IMR-90 (cell line): ENCODE measurements around the gene PRKAG2. TPM values are rescaled to one million over a fixed set of nuclear protein-coding genes. Genes with fewer than 3 reads are reported as not detected.
A peak's percentile ranks its signal among the peaks of the same experiment; 100 is the strongest.

Source experiments
- ATAC-seq: fragments of 200-7000 bp; cut with Tn5 transposase; 2 replicates; pipeline ENCODE4 v1.9.1; 2020; ENCODE audit warnings: low read depth, mild to moderate bottlenecking, moderate library complexity
- BruUV-seq: library from RNA; stranded (reverse); fragments of 400-500 nt; replicated peaks from 2 replicates; lab custom pipeline; 2021; lab: Mats Ljungman, UMichigan
- CTCF ChIA-PET: fragments of 300-600 bp; formaldehyde crosslinking; extraction: SDS; loops from one replicate; lab custom pipeline; 2021; ENCODE audit warnings: antibody characterized with exemption; lab: Yijun Ruan, JAX
- POLR2A ChIA-PET: fragments of 300-600 bp; sonication (Branson Sonifier 250); formaldehyde crosslinking; loops from one replicate; lab custom pipeline; 2022; ENCODE audit warnings: antibody characterized with exemption; ENCODE audit not compliant: unreplicated experiment; lab: Charles Lee
- DNase-seq: peaks from one replicate; pipeline ENCODE4 v3.0.0; 2013
- H2AFZ ChIP-seq: replicated peaks from 2 replicates; pipeline ENCODE3; 2013; ENCODE audit warnings: low read length, mild to moderate bottlenecking; ENCODE audit not compliant: poor library complexity
- H2AK5ac ChIP-seq: 2 replicates; pipeline ENCODE4 v1.6.1; 2013; ENCODE audit warnings: low read depth, low read length, inconsistent platforms
- H2AK9ac ChIP-seq: replicated peaks from 2 replicates; pipeline ENCODE3; 2013; ENCODE audit warnings: mild to moderate bottlenecking, low read depth, low read length, moderate library complexity; ENCODE audit not compliant: poor library complexity
- H2BK120ac ChIP-seq: 2 replicates; pipeline ENCODE4 v1.6.1; 2013; ENCODE audit warnings: low read depth, low read length, inconsistent platforms
- H2BK15ac ChIP-seq: 3 replicates; pipeline ENCODE4 v1.6.1; 2013; ENCODE audit warnings: low read depth, low read length, inconsistent platforms
- H2BK20ac ChIP-seq: 2 replicates; pipeline ENCODE4 v1.6.1; 2013; ENCODE audit warnings: low read depth, mild to moderate bottlenecking, inconsistent platforms, low read length, moderate library complexity
- H2BK5ac ChIP-seq: 2 replicates; pipeline ENCODE4 v1.6.1; 2013; ENCODE audit warnings: mild to moderate bottlenecking, low read depth, low read length, inconsistent platforms; ENCODE audit not compliant: poor library complexity, severe bottlenecking
- H3K14ac ChIP-seq: replicated peaks from 2 replicates; pipeline ENCODE4 v1.6.1; 2013; ENCODE audit warnings: low read depth, low read length, inconsistent platforms
- H3K18ac ChIP-seq: 2 replicates; pipeline ENCODE4 v1.6.1; 2013; ENCODE audit warnings: low read depth, low read length, control low read depth
- H3K23ac ChIP-seq: 2 replicates; pipeline ENCODE4 v1.6.1; 2013; ENCODE audit warnings: low read depth, low read length, inconsistent platforms
- H3K27ac ChIP-seq: 2 replicates; pipeline ENCODE4 v1.5.1; 2013; ENCODE audit warnings: mild to moderate bottlenecking, control low read depth, low read length; ENCODE audit not compliant: insufficient read depth
- H3K27me3 ChIP-seq: 2 replicates; pipeline ENCODE4 v1.6.1; 2013; ENCODE audit warnings: low read length; ENCODE audit not compliant: control insufficient read depth, insufficient read depth
- H3K36me3 ChIP-seq: 2 replicates; pipeline ENCODE4 v1.6.1; 2013; ENCODE audit warnings: low read length, mixed read lengths; ENCODE audit not compliant: control insufficient read depth, insufficient read depth
- H3K4ac ChIP-seq: 2 replicates; pipeline ENCODE4 v1.6.1; 2013; ENCODE audit warnings: low read depth, low read length, inconsistent platforms
- H3K4me1 ChIP-seq: 2 replicates; pipeline ENCODE4 v1.6.1; 2013; ENCODE audit warnings: low read length, mixed read lengths; ENCODE audit not compliant: control insufficient read depth, insufficient read depth
- H3K4me2 ChIP-seq: 2 replicates; pipeline ENCODE4 v1.6.1; 2013; ENCODE audit warnings: low read depth, mild to moderate bottlenecking, control low read depth, low read length, moderate library complexity
- H3K4me3 ChIP-seq: 2 replicates; pipeline ENCODE4 v1.5.1; 2013; ENCODE audit warnings: low read depth, mild to moderate bottlenecking, control low read depth, low read length, moderate library complexity; ENCODE audit not compliant: insufficient read depth
- H3K56ac ChIP-seq: 2 replicates; pipeline ENCODE4 v1.6.1; 2013; ENCODE audit warnings: low read length, inconsistent platforms; ENCODE audit not compliant: insufficient read depth; ENCODE audit errors: extremely low read depth
- H3K79me1 ChIP-seq, 2 experiments: 2 replicates each; pipeline ENCODE4 v1.6.1; 2013; ENCODE audit warnings: low read length in 2 of 2, inconsistent platforms in 1 of 2, low read depth in 1 of 2
- H3K9ac ChIP-seq: 2 replicates; pipeline ENCODE4 v1.6.1; 2013; ENCODE audit warnings: low read depth, low read length, control low read depth
- H3K9me1 ChIP-seq: 2 replicates; pipeline ENCODE4 v1.6.1; 2013; ENCODE audit warnings: low read length, inconsistent platforms; ENCODE audit not compliant: insufficient read depth
- H3K9me3 ChIP-seq: 2 replicates; pipeline ENCODE4 v1.6.1; 2013; ENCODE audit warnings: low read length; ENCODE audit not compliant: control insufficient read depth, insufficient read depth
- H4K20me1 ChIP-seq: 2 replicates; pipeline ENCODE4 v1.6.1; 2013; ENCODE audit warnings: low read length, inconsistent platforms; ENCODE audit not compliant: insufficient read depth
- H4K5ac ChIP-seq: 2 replicates; pipeline ENCODE4 v1.6.1; 2013; ENCODE audit warnings: mild to moderate bottlenecking, low read depth, low read length, control low read depth
- H4K8ac ChIP-seq, 2 experiments: 2 replicates each; pipeline ENCODE4 v1.6.1; 2013; ENCODE audit warnings: low read depth in 2 of 2, low read length in 2 of 2, control low read depth in 1 of 2, inconsistent platforms in 1 of 2
- H4K91ac ChIP-seq: 2 replicates; pipeline ENCODE4 v1.6.1; 2013; ENCODE audit warnings: low read depth, low read length, inconsistent platforms; ENCODE audit not compliant: insufficient read depth
- CEBPB ChIP-seq: IDR thresholded peaks from 2 replicates; pipeline ENCODE4 v1.6.1; 2012; ENCODE audit warnings: low read depth, low read length, improper control_type of control experiment
- MAZ ChIP-seq: IDR thresholded peaks from 2 replicates; pipeline ENCODE4 v1.6.1; 2012; ENCODE audit warnings: low read depth, mild to moderate bottlenecking, low read length, improper control_type of control experiment, moderate library complexity, borderline replicate concordance
- MXI1 ChIP-seq: IDR thresholded peaks from 2 replicates; pipeline ENCODE4 v1.6.1; 2012; ENCODE audit warnings: low read depth, mild to moderate bottlenecking, low read length, moderate library complexity, borderline replicate concordance
- POLR2A ChIP-seq: IDR thresholded peaks from 2 replicates; pipeline ENCODE4 v1.6.1; 2012; ENCODE audit warnings: mild to moderate bottlenecking, low read depth, low read length
- RFX5 ChIP-seq: IDR thresholded peaks from 2 replicates; pipeline ENCODE4 v1.8.0; 2012; ENCODE audit warnings: low read depth, mild to moderate bottlenecking, low read length, moderate library complexity
- WGBS, 2 experiments: methylation state at CpG; one replicate each; pipeline versions ENCODE4 v1.1.5 to v1.1.7; 2013; ENCODE audit warnings: missing lambda C conversion rate in 2 of 2; ENCODE audit not compliant: insufficient read length in 1 of 2; ENCODE audit errors: extremely low coverage in 2 of 2; 5-methylcytosine and 5-hydroxymethylcytosine counted together
- dilution Hi-C: fragments of 300-500 bp; cut with HindIII; formaldehyde crosslinking; loops from one replicate; pipeline ENCODE4 v1.14.3; 2018; ENCODE audit warnings: low sequenced_read_pairs; ENCODE audit not compliant: unreplicated experiment
- in situ Hi-C: fragments of 300-500 bp; cut with MboI; formaldehyde crosslinking; loops from 3 replicates; pipeline ENCODE4 v1.14.3; 2019; ENCODE audit warnings: low sequenced_read_pairs, inconsistent platforms, mixed read lengths
- intact Hi-C: fragments of 100-400 bp; cut with micrococcal nuclease; formaldehyde crosslinking; loops from 2 replicates; pipeline ENCODE4 v1.10.0; 2022
- polyA plus RNA-seq, 3 experiments: library from polyadenylated mRNA; depleted of rRNA; stranded (reverse); fragments of >200 nt; gene quantifications; 2 replicates each; pipeline ENCODE4 v1.2.3, GENCODE V29; 2012; ENCODE audit warnings: low replicate concordance in 1 of 3
- total RNA-seq: library from RNA; depleted of rRNA; stranded (reverse); fragments of >200 nt; gene quantifications from 2 replicates; pipeline ENCODE4 v1.2.3, GENCODE V29; 2012

The PRKAG2 gene
- total and polyA plus RNA-seq, 2 of the 4 experiments (the other 2 are of a cell fraction) = 15.4 to 21.6 TPM

DNA sequence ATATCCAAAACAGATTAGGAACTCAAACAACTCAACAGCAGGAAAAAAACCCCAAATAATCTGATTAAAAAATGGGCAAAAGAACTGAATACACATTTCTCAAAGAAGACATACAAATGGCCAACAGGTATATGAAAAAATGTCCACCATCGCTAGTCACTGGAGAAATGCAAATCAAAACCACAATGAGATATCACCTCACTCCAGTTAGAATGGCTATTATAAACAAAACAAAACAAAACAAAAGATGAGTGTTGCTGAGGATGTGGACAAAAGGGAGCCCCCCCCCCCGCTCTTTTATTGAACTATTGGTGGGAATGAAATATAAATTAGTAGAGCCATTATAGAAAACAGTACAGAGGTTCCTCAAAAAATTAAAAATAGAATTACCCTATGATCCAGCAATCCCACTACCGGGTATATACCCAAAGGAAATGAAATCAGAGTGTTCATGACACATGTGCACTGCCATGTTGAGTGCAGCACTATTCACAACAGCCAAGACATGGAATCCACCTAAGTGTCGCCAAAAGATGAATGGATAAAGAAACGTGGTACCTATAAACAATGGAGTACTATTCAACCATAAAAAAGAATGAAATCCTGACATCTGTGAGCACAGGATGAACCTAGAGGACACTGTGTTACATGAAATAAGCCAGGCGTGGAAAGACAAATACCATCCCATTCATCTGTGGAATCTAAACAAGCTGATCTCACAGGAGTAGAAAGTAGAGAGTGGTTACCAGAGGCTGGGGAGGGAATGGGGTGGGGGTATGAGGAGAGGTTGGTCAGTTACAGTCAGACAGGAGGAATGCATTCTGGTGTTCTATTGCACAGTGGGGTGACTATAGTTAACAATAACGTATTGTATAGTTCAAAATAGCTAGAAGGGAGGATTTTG, 279.1 kb downstream of the PRKAG2 start:
- Histone ChIP-seq H2BK120ac (peak overlapping the region; percentile 83), H3K14ac (peak overlapping the region; percentile 74; the same call in 1 of the 2 replicates), H2BK20ac (peak overlapping the region; percentile 66; the same call in 1 of the 2 replicates), H3K9me3 (no peaks in the 10 kb centered on the region), H2AK9ac (no peak overlapping the region), H3K18ac (peak overlapping the region; percentile 82; the same call in 1 of the 2 replicates), H3K79me1 (peaks cover 27 to 57% of the 10 kb centered on the region in 2 experiments), H3K27me3 (no peaks in the 10 kb centered on the region), H3K9ac (no peak overlapping the region), H3K4ac (peak overlapping the region; percentile 88), H2BK5ac (peak overlapping the region; percentile 95), H2AFZ (no peak overlapping the region), H4K91ac (peak overlapping the region; percentile 49; the same call in 1 of the 2 replicates), H4K20me1 (no peaks in the 10 kb centered on the region), H3K36me3 (0 out of 2 replicates have a peak, but pooled peaks cover 1% of the 10 kb centered on the region), H3K23ac (no peak overlapping the region), H3K9me1 (peaks cover 22% of the 10 kb centered on the region), H3K4me2 (peak overlapping the region; percentile 54; the same call in 1 of the 2 replicates), H2AK5ac (peak overlapping the region; percentile 90; the same call in 1 of the 2 replicates), H3K27ac (no peak overlapping the region), H2BK15ac (no peak overlapping the region), H3K4me3 (no peak overlapping the region), H3K4me1 (peaks cover 27% of the 10 kb centered on the region), H3K56ac (no peak overlapping the region), H4K5ac (no peak overlapping the region), H4K8ac (peak overlapping the region in 1 of 2 experiments; percentile 63; a peak in 1 of 4 replicates)
- ChIA-PET CTCF (interaction anchor here (0.8 to 1.6 kb wide), 2 partner anchors 36 to 148 kb away, joined by 3 to 4 read pairs; no protein-coding TSS in a partner anchor), POLR2A (interaction anchor here (0.6 kb wide), 1 partner anchor 218 kb away, joined by 4 read pairs; no protein-coding TSS in a partner anchor)
- DNase-seq = peak; percentile 93
- dilution Hi-C loops (no loop called here), intact Hi-C loops (no loop called here), in situ Hi-C loops (no loop called here)
- BruUV-seq = no TSS peak
- TF ChIP-seq POLR2A = no peak
- peak; percentile 91 for TF ChIP-seq MAZ
- TF ChIP-seq MXI1 = no peak
- TF ChIP-seq RFX5 = no peak
- peak; percentile 70 for TF ChIP-seq CEBPB
- ATAC-seq = peak; percentile 82
- no CpG with 5 or more reads among the region's 7 CpGs for WGBS, 2 experiments
